Prostate gland (tissue), 2 donors: ENCODE measurements around the gene TRAPPC4. TPM values are rescaled to one million over a fixed set of nuclear protein-coding genes. Genes with fewer than 3 reads are reported as not detected.
"Not testable (repeated sequence)": the region's sequence is repeated elsewhere in the genome, so short reads cannot be mapped to it uniquely, and the experiment has no call there.

Source experiments
- DNase-seq: peaks from one replicate; pipeline ENCODE4 v3.0.0-alpha.2; 2019; ENCODE audit warnings: low spot score
- H3K27ac ChIP-seq, 2 donors: fragments of 200-600 bp; sonication (generic); 2 replicates each; pipeline ENCODE4 v1.5.1; 2017 to 2019
- H3K27me3 ChIP-seq: fragments of 200-600 bp; sonication (generic); replicated peaks from 2 replicates; pipeline ENCODE4 v1.5.1; 2019; ENCODE audit not compliant: insufficient read depth
- H3K36me3 ChIP-seq, 2 donors: fragments of 200-600 bp; sonication (generic); 1 replicate in 1 of 2; 2 replicates in 1 of 2; pipeline versions ENCODE4 v1.5.1 to v1.8.1; 2017 to 2019
- H3K4me1 ChIP-seq: fragments of 200-600 bp; sonication (generic); replicated peaks from 2 replicates; pipeline ENCODE4 v1.5.1; 2019
- H3K4me3 ChIP-seq, 2 donors: fragments of 200-600 bp; sonication (generic); 2 replicates each; pipeline ENCODE4 v1.5.1; 2017 to 2019
- H3K9me3 ChIP-seq: fragments of 200-600 bp; sonication (generic); 2 replicates; pipeline ENCODE4 v1.5.1; 2017
- POLR2A ChIP-seq: fragments of 450-650 bp; IDR thresholded peaks from one replicate; pipeline ENCODE4 v1.6.1; 2016; ENCODE audit warnings: antibody characterized with exemption, mild to moderate bottlenecking
- POLR2AphosphoS5 ChIP-seq: sonication (generic); formaldehyde crosslinking; IDR thresholded peaks from one replicate; pipeline ENCODE4 v1.6.1; 2017; ENCODE audit warnings: antibody characterized with exemption
- WGBS: methylation state at CpG from one replicate; pipeline ENCODE4 v1.1.5; 2018; 5-methylcytosine and 5-hydroxymethylcytosine counted together
- intact Hi-C: fragments of 100-400 bp; cut with DNase I; formaldehyde crosslinking; loops from one replicate; pipeline ENCODE4 v1.14.2; 2022
- total RNA-seq, 2 donors: library from RNA; depleted of rRNA; stranded (reverse); fragments of >200 nt; gene quantifications; one replicate each; pipeline ENCODE4 v1.1.0, GENCODE V29; 2016
- TF ChIP-seq, protein P1 (sequence below), 4 experiments: fragments of 200-600 bp in 2 of 4; fragments of 450-650 bp in 2 of 4; sonication (generic) in 2 of 4; IDR thresholded peaks; 1 replicate in 3 of 4; 2 replicates in 1 of 4; pipeline ENCODE4 v1.5.1; 2016 to 2019; ENCODE audit warnings: antibody characterized with exemption in 4 of 4, mild to moderate bottlenecking in 2 of 4, moderate library complexity in 2 of 4

The TRAPPC4 gene
- total RNA-seq, 2 donors from 2014 or later = 79.8 to 83.5 TPM

DNA sequence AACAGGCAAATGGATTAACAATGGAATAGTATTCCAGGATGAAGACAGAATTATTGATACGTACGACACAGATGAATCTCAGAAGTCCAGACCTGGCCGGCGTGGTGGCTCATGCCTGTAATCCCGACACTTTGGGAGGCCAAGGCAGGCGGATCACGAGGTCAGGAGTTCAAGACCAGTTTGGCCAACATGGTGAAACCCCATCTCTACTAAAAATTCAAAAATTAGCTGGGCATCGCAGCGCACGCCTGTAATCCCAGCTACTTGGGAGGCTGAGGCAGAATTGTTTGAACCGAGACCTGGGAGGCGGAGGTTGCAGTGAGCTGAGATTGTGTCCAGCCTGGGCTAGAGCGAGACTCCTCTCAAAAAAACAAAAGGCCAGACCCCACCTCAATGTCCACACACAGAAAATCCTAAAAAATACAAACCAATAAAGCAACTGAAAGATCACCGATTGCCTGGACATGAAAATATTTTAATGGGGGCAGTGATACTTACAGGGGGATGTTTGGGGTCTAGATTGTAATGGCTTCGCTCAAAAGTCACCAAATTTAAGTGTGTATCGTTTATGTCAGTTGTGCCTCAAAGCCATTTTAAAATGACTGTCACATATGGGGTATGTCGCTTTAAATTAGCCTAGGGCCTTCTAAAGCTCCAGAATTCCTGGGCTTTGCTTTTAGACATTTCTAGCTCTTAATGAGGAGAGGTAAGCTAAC, 4.2 kb upstream of the TRAPPC4 start:
- WGBS = 88% methylated on average over 17 of the region's 17 CpGs
- Histone ChIP-seq H3K27me3 (no peaks in the 10 kb centered on the region), H3K27ac (no peak overlapping the region), H3K4me1 (no peaks in the 10 kb centered on the region), H3K9me3 (no peaks in the 10 kb centered on the region), H3K4me3 (no peak overlapping the region), H3K36me3 (peaks cover 0 to 10% of the 10 kb centered on the region in 2 donors)
- DNase-seq = no peak
- intact Hi-C loops = no loop called here
- TF ChIP-seq, protein P1, sequence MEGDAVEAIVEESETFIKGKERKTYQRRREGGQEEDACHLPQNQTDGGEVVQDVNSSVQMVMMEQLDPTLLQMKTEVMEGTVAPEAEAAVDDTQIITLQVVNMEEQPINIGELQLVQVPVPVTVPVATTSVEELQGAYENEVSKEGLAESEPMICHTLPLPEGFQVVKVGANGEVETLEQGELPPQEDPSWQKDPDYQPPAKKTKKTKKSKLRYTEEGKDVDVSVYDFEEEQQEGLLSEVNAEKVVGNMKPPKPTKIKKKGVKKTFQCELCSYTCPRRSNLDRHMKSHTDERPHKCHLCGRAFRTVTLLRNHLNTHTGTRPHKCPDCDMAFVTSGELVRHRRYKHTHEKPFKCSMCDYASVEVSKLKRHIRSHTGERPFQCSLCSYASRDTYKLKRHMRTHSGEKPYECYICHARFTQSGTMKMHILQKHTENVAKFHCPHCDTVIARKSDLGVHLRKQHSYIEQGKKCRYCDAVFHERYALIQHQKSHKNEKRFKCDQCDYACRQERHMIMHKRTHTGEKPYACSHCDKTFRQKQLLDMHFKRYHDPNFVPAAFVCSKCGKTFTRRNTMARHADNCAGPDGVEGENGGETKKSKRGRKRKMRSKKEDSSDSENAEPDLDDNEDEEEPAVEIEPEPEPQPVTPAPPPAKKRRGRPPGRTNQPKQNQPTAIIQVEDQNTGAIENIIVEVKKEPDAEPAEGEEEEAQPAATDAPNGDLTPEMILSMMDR (IDR thresholded peaks at IDR 0.05) = no peak
- TF ChIP-seq POLR2A = no peak
- TF ChIP-seq POLR2AphosphoS5 = no peak

DNA sequence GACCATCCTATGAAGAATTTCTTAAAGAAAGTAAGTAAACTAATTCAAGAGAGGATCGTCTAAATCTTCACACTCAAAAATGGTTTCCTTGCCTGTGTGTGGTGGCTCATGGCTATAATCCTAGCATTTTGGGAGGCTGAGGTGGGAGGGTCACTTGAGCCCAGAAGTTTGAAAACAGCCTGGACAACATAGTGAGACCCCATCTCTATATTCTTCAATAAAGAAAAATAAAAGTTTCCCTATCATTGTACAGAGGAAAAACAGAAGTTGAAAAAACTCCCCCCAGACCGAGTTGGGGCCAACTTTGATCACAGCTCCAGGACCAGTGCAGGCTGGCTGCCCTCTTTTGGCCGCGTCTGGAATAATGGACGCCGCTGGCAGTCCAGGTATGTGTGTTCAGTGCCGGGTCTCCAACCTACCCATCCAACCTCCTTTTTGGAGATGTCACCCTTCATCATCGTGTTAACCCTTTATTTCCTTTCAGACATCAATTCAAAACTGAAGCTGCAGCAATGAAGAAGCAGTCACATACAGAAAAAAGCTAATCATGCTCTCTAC, 3.4 kb upstream of the TRAPPC4 start:
- Histone ChIP-seq H3K27ac (no peak overlapping the region), H3K27me3 (no peaks in the 10 kb centered on the region), H3K36me3 (peaks cover 0 to 10% of the 10 kb centered on the region in 2 donors), H3K4me3 (no peak overlapping the region), H3K9me3 (no peaks in the 10 kb centered on the region), H3K4me1 (peaks cover 3% of the 10 kb centered on the region)
- WGBS = 59% methylated on average over 8 of the region's 8 CpGs
- TF ChIP-seq POLR2AphosphoS5 (no peak), POLR2A (no peak)
- TF ChIP-seq, protein P1 (IDR thresholded peaks at IDR 0.05) = no peak
- DNase-seq = no peak
- intact Hi-C loops = no loop called here

DNA sequence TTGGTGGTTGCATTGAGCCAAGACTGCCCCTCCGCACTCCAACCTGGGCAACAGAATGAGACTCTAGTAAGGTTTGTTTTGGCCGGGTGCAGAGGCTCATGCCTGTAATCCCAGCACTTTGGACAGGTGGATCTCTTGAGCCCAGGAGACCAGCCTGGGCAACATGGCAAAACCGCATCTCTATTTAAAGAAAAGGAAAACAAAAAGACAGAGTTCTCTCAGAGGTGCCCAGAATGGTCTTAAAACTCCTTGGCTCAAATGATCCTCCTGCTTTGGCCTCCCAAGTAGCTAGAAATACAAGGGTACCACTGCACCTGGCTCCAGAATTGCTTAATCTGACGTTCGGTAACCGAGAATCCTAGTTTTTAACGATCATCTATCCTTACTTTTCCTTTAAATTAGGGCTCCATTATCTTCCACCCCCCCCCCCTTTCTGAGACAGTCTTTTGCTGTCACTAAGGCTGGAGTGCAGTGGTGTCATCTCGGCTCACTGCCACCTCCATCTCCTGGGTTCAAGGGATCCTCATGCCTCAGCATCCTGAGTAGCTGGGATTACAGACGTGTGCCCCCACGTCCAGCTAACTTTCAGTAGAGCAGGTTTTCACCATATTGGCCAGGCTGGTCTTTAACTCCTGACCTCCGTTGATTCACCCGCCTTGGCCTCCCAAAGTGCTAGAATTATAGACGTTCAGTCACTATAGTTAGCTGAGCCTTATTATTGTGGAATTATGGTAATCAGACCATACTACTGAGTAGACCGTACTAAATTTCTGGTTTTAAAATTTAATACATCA, 2.2 kb upstream of the TRAPPC4 start:
- H3K27me3 ChIP-seq = no peaks in the 10 kb centered on the region
- intact Hi-C loops = no loop called here
- 70% methylated on average over 14 of the region's 14 CpGs for WGBS
- DNase-seq = no peak
- H3K36me3 ChIP-seq = peaks cover 0 to 10% of the 10 kb centered on the region in 2 donors
- TF ChIP-seq POLR2A (no peak), POLR2AphosphoS5 (no peak)
- TF ChIP-seq, protein P1 (IDR thresholded peaks at IDR 0.05) = no peak
- peak overlapping the region; percentile 83 to 89 for H3K4me3 ChIP-seq
- no peaks in the 10 kb centered on the region for H3K9me3 ChIP-seq
- no peak overlapping the region for H3K27ac ChIP-seq
- peaks cover 3% of the 10 kb centered on the region for H3K4me1 ChIP-seq

DNA sequence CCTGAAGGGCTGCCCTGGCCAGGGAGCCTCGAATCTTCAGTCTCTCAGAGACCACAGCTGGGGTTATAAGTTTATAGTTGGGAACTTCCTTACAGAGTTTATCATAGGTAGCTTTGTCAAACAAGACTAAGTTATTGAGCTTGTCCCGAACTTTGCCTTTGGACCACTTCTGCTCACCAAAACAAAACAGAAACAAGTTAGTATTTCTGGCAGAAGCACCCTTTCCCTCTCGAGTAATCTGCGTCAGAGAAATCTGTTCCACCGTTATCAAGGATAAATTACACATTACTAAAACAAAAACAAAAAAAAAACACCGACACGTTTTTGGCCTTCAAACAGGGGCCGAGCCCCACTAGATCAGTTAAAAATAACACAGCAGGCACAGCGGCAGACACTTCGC, 1.2 kb upstream of the TRAPPC4 start:
- H3K36me3 ChIP-seq = not testable (repeated sequence)

DNA sequence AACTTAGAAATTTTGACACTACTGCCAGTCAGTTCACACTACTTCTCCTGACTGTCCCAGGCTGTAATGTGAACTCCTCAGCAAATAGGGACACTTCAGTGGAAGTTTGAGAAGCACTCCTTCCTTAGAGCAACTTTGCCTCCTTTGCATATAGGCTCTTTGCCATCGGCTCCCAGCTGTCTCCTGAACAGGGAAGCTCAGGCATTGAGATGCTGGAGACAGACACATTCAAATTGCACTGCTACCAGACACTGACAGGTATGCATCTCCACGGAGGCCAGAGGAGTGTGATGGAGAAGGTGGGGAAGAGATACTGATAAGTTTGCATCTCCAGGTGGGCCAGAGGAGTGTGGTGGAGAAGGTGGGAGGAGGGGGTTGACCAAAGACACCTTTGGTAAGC, 1.4 kb downstream of the TRAPPC4 start:
- no peak for DNase-seq
- H3K36me3 ChIP-seq = peaks cover 0 to 7% of the 10 kb centered on the region in 2 donors
- H3K4me1 ChIP-seq = peaks cover 9% of the 10 kb centered on the region
- no peaks in the 10 kb centered on the region for H3K27me3 ChIP-seq
- H3K27ac ChIP-seq = peak overlapping the region in 1 of 2 donors; percentile 93
- H3K4me3 ChIP-seq = peak overlapping the region; percentile 83 to 89
- intact Hi-C loops = no loop called here
- 44% methylated on average over 2 of the region's 2 CpGs for whole genome bisulfite sequencing
- H3K9me3 ChIP-seq = no peaks in the 10 kb centered on the region
- TF ChIP-seq POLR2AphosphoS5 = no peak
- TF ChIP-seq POLR2A = no peak
- TF ChIP-seq, protein P1 (IDR thresholded peaks at IDR 0.05) = no peak

More for the DNA sequence above, 1.2 kb upstream of the TRAPPC4 start:
- H3K27me3 ChIP-seq, DNase-seq, intact Hi-C loops, H3K9me3 ChIP-seq, H3K4me1 ChIP-seq: not testable (repeated sequence)
- H3K4me3 ChIP-seq = peak overlapping the region; percentile 83 to 89
- WGBS = 5% methylated on average over 10 of the region's 10 CpGs
- H3K27ac ChIP-seq = peak overlapping the region; percentile 93 to 94
